ENCODE measurements around the gene C1QTNF5. TPM values are rescaled to one million over a fixed set of nuclear protein-coding genes. Genes with fewer than 3 reads are reported as not detected.

The C1QTNF5 gene
- total RNA-seq, 1 donor from 2014 or later = 0.90 TPM

DNA sequence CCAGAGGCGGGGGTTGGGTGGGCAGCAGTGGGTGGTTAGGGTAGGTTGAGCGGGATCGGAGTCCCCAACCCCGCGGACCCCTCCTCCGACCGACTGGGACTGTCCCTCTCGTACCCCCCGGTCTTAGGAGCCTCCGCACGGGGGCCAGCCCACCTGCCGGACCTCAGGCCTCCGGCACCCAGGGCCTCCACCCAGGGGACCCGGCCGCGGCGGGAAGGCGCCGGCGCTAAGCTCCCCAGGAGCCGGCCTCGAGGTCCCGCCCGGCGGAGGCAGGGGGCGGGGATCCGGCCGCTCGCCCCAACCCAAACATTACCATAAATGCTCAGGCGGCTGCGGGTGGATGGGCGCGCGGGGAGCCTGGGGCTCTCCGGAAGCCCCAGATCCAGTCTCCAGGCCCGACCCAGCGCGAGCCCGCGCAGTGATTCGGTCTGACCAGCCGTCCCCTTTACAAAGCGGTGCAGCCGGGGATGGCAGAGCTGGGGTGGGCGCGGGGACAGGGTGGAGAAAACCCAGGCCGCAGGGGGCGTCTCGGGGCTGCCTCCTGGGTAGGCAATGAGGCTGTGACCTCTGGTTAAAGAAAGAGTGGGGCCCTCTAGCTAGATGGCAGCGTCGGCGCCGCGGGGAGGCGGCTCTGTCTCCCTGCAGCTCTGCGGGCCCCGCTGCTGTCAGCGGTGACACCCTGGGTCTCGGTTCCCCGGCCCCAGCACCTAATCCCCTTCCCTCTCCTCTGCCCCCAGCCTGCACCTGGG lies 19.7 kb downstream of the C1QTNF5 start:
- Mint-ChIP-seq H3K9me3 (no peaks in the 10 kb centered on the region), H3K27ac (peak overlapping the region; percentile 88), H3K27me3 (ENCODE audit: insufficient read depth, low read depth) (peaks cover 14% of the 10 kb centered on the region), H3K4me1 (peaks cover 47% of the 10 kb centered on the region), H3K4me3 (peak overlapping the region; percentile 69), H3K36me3 (no peaks in the 10 kb centered on the region)
- H3K4me1 ChIP-seq = peaks cover 51% of the 10 kb centered on the region
- no peak overlapping the region for H3K9ac ChIP-seq
- H3K4me2 ChIP-seq = peak overlapping the region; percentile 89
- no peaks in the 10 kb centered on the region for H3K36me3 ChIP-seq
- peaks cover 18% of the 10 kb centered on the region for H3K27me3 ChIP-seq
- peak overlapping the region; percentile 48 for H3K4me3 ChIP-seq
- peaks cover 53% of the 10 kb centered on the region for H3F3A ChIP-seq (ENCODE audit: low read depth)
- H3K79me2 ChIP-seq (ENCODE audit: low read depth) = no peaks in the 10 kb centered on the region
- H3K27ac ChIP-seq = no peak overlapping the region
- TF ChIP-seq EZH2phosphoT487 (IDR thresholded peaks at IDR 0.05) (no peak), EZH2 (IDR thresholded peaks at IDR 0.05) (no peak)
- TF ChIP-seq, protein P1, sequence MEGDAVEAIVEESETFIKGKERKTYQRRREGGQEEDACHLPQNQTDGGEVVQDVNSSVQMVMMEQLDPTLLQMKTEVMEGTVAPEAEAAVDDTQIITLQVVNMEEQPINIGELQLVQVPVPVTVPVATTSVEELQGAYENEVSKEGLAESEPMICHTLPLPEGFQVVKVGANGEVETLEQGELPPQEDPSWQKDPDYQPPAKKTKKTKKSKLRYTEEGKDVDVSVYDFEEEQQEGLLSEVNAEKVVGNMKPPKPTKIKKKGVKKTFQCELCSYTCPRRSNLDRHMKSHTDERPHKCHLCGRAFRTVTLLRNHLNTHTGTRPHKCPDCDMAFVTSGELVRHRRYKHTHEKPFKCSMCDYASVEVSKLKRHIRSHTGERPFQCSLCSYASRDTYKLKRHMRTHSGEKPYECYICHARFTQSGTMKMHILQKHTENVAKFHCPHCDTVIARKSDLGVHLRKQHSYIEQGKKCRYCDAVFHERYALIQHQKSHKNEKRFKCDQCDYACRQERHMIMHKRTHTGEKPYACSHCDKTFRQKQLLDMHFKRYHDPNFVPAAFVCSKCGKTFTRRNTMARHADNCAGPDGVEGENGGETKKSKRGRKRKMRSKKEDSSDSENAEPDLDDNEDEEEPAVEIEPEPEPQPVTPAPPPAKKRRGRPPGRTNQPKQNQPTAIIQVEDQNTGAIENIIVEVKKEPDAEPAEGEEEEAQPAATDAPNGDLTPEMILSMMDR (IDR thresholded peaks at IDR 0.05) = no peak
- peaks cover 3% of the 10 kb centered on the region for H4K20me1 ChIP-seq (ENCODE audit: low read depth)
- DNase-seq (ENCODE audit: low spot score) = peak; percentile 71
- no peaks in the 10 kb centered on the region for H3K9me3 ChIP-seq (ENCODE audit: low read depth)
- H2AFZ ChIP-seq (replicated peaks) = peak overlapping the region; percentile 19

DNA sequence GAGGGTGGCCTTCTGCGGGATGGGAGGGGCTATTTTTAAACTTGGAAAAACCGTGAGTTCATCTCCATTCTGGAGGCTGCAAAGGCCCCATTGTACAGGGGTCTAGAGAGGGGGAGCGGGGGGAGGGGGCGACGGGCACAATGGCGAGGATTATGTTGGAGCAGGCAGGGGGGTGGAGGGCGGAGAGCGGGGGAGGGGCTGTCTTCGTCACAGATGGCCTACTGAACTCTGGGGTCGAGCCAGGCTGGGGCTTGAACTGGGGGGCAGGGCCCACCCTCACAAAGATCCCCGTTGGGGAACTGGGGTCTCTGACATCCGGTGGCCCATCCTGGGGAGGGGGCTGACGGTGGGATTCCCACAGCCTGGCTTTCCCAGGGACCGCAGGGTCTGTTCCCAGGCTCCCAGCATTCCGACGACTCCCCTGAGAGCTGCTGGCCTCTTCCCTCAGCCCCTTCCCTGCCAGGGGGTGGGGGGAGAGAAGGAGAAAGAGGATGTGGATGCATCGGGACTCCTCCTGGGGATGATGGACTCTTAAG lies 20.4 kb downstream of the C1QTNF5 start:
- Mint-ChIP-seq H3K36me3 (no peaks in the 10 kb centered on the region), H3K4me1 (peaks cover 51% of the 10 kb centered on the region), H3K4me3 (peak overlapping the region; percentile 69), H3K27me3 (ENCODE audit: insufficient read depth, low read depth) (peaks cover 18% of the 10 kb centered on the region), H3K27ac (peak overlapping the region; percentile 99), H3K9me3 (no peaks in the 10 kb centered on the region)
- H3K27ac ChIP-seq = no peak overlapping the region
- peak overlapping the region; percentile 19 for H2AFZ ChIP-seq (replicated peaks)
- peaks cover 57% of the 10 kb centered on the region for H3K4me1 ChIP-seq
- peak overlapping the region; percentile 48 for H3K4me3 ChIP-seq
- peak overlapping the region; percentile 89 for H3K4me2 ChIP-seq
- peaks cover 25% of the 10 kb centered on the region for H3K27me3 ChIP-seq
- TF ChIP-seq EZH2 (IDR thresholded peaks at IDR 0.05) = no peak
- TF ChIP-seq, protein P1 (IDR thresholded peaks at IDR 0.05) = no peak
- H3K9me3 ChIP-seq (ENCODE audit: low read depth) = no peaks in the 10 kb centered on the region
- H3F3A ChIP-seq (ENCODE audit: low read depth) = peaks cover 53% of the 10 kb centered on the region
- peaks cover 6% of the 10 kb centered on the region for H4K20me1 ChIP-seq (ENCODE audit: low read depth)
- H3K9ac ChIP-seq = no peak overlapping the region
- H3K36me3 ChIP-seq = no peaks in the 10 kb centered on the region
- no peaks in the 10 kb centered on the region for H3K79me2 ChIP-seq (ENCODE audit: low read depth)
- DNase-seq (ENCODE audit: low spot score) = peak; percentile 83

DNA sequence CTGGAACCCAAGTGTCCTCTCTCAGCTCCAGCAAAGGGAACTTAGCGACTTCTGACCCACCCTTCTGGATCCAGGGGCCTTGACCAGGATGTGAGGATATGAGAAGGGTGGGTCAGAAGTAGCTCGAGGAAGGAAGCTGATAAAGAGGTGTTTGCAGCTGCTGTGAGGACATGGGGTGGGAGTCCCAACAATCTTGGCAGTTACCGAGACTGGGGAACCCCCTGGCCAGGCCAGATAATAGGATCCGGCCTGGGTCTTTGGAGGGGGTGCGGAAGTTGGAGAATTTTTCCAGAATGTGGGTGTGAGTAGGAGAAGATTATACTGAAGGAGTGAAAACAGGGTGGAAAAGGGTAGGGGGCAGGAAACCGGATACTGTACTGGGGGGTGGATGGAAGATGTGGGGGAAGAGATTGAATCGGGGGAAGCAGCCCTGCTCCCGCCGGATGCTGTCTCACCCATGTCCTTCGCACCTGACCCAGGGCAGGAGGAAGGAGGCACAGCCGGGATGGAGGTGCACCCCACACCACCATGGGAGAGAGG lies 20.9 kb downstream of the C1QTNF5 start:
- Histone ChIP-seq H3K4me2 (peak overlapping the region; percentile 89), H3K9me3 (ENCODE audit: low read depth) (no peaks in the 10 kb centered on the region), H3K79me2 (ENCODE audit: low read depth) (no peaks in the 10 kb centered on the region), H3K27ac (no peak overlapping the region), H3K36me3 (no peaks in the 10 kb centered on the region), H3F3A (ENCODE audit: low read depth) (peaks cover 53% of the 10 kb centered on the region), H2AFZ (replicated peaks) (no peak overlapping the region), H3K9ac (no peak overlapping the region), H3K4me3 (no peak overlapping the region), H4K20me1 (ENCODE audit: low read depth) (peaks cover 6% of the 10 kb centered on the region), H3K27me3 (peaks cover 30% of the 10 kb centered on the region), H3K4me1 (peaks cover 63% of the 10 kb centered on the region)
- Mint-ChIP-seq H3K9me3 (no peaks in the 10 kb centered on the region), H3K27me3 (ENCODE audit: insufficient read depth, low read depth) (peaks cover 18% of the 10 kb centered on the region), H3K27ac (peak overlapping the region; percentile 99), H3K4me3 (peak overlapping the region; percentile 68), H3K4me1 (peaks cover 52% of the 10 kb centered on the region), H3K36me3 (no peaks in the 10 kb centered on the region)
- TF ChIP-seq EZH2phosphoT487 (IDR thresholded peaks at IDR 0.05) (no peak), EZH2 (IDR thresholded peaks at IDR 0.05) (no peak)
- TF ChIP-seq, protein P1 (IDR thresholded peaks at IDR 0.05) = no peak
- DNase-seq (ENCODE audit: low spot score) = no peak
